Naive B cell (primary cell): ENCODE results near the gene PRR35. TPM values are rescaled to one million over a fixed set of nuclear protein-coding genes. Genes with fewer than 3 reads are reported as not detected.
A peak's percentile ranks its signal among the peaks of the same experiment; 100 is the strongest.

ENCODE experiments used
- ATAC-seq, 2 donors: fragments of 150-1000 bp; cut with Tn5 transposase; 2 replicates each; pipeline ENCODE4 v1.10.0; 2021; ENCODE audit warnings: low read depth in 2 of 2, mild to moderate bottlenecking in 2 of 2, moderate library complexity in 2 of 2
- DNase-seq: peaks from one replicate; pipeline ENCODE4 v3.0.0; 2022
- H3K27ac Mint-ChIP-seq, 6 donors: one replicate each; pipeline ENCODE4 v1.8.0; 2020 to 2022; ENCODE audit warnings: mild to moderate bottlenecking in 6 of 6, mixed read lengths in 6 of 6, moderate library complexity in 5 of 6, inconsistent platforms in 2 of 6
- H3K27me3 Mint-ChIP-seq, 3 donors: one replicate each; pipeline ENCODE4 v1.8.0; 2021 to 2022; ENCODE audit warnings: mixed read lengths in 3 of 3, mild to moderate bottlenecking in 1 of 3
- H3K36me3 Mint-ChIP-seq, 2 donors: one replicate each; pipeline ENCODE4 v1.8.0; 2020 to 2022; ENCODE audit warnings: mixed read lengths in 2 of 2, inconsistent platforms in 1 of 2, mild to moderate bottlenecking in 1 of 2
- H3K4me1 Mint-ChIP-seq, 3 donors: one replicate each; pipeline ENCODE4 v1.8.0; 2020 to 2022; ENCODE audit warnings: mixed read lengths in 3 of 3, inconsistent platforms in 1 of 3, mild to moderate bottlenecking in 1 of 3, moderate library complexity in 1 of 3
- H3K4me3 Mint-ChIP-seq, 8 donors: one replicate each; pipeline ENCODE4 v1.8.0; 2020 to 2022; ENCODE audit warnings: mild to moderate bottlenecking in 8 of 8, mixed read lengths in 8 of 8, moderate library complexity in 8 of 8, inconsistent platforms in 2 of 8
- H3K9me3 Mint-ChIP-seq, 7 donors: one replicate each; pipeline ENCODE4 v1.8.0; 2020 to 2022; ENCODE audit warnings: mixed read lengths in 7 of 7, mild to moderate bottlenecking in 5 of 7, inconsistent platforms in 2 of 7, moderate library complexity in 1 of 7
- polyA plus RNA-seq, 6 donors: library from polyadenylated mRNA; unstranded; fragments of 300-500 nt; fragmentation: Illumina TruSeq; gene quantifications; one replicate each; pipeline ENCODE4 v1.2.3, GENCODE V29; 2021; ENCODE audit warnings: low read depth in 6 of 6

Gene PRR35
- polyA plus RNA-seq, 6 donors from 2014 or later, result not detected

GRCh38 chr16:598823-599739 is 38.9 kb downstream of the PRR35 start:
- Mint-ChIP-seq H3K4me3 (no peak overlapping the region), H3K27me3 (no peaks in the 10 kb centered on the region), H3K36me3 (no peaks in the 10 kb centered on the region), H3K9me3 (no peaks in the 10 kb centered on the region), H3K4me1 (peaks cover 16 to 21% (median 17%) of the 10 kb centered on the region in 3 donors), H3K27ac (peak overlapping the region in 1 of 6 donors; percentile 11)
- ATAC-seq (no peak), DNase-seq (no peak)

GRCh38 chr16:600781-601180 is 40.6 kb downstream of the PRR35 start:
- Mint-ChIP-seq H3K27me3 (no peaks in the 10 kb centered on the region), H3K4me3 (peak overlapping the region in 1 of 8 donors; percentile 15), H3K36me3 (no peaks in the 10 kb centered on the region), H3K9me3 (peaks cover 0 to 5% (median 0%) of the 10 kb centered on the region in 7 donors), H3K27ac (no peak overlapping the region), H3K4me1 (peaks cover 16 to 18% (median 16%) of the 10 kb centered on the region in 3 donors)
- DNase-seq (no peak), ATAC-seq (no peak)

- Mint-ChIP-seq H3K36me3 (no peaks in the 10 kb centered on the region), H3K27me3 (no peaks in the 10 kb centered on the region), H3K27ac (peak overlapping the region in 1 of 6 donors; percentile 69), H3K4me3 (no peak overlapping the region), H3K4me1 (peaks cover 6 to 19% (median 13%) of the 10 kb centered on the region in 3 donors), H3K9me3 (peaks cover 0 to 5% (median 0%) of the 10 kb centered on the region in 7 donors)
- DNase-seq (no peak), ATAC-seq (no peak)
These were observed 43.7 kb downstream of the PRR35 start for GRCh38 chr16:603933-604332.

GRCh38 chr16:606656-607307 is 46.6 kb downstream of the PRR35 start:
- ATAC-seq (no peak), DNase-seq (no peak)
- Mint-ChIP-seq H3K9me3 (peaks cover 0 to 5% (median 0%) of the 10 kb centered on the region in 7 donors), H3K27ac (no peak overlapping the region), H3K27me3 (no peaks in the 10 kb centered on the region), H3K4me1 (peaks cover 19 to 33% (median 27%) of the 10 kb centered on the region in 3 donors), H3K36me3 (no peaks in the 10 kb centered on the region), H3K4me3 (no peak overlapping the region)

GRCh38 chr16:608019-608418 is 47.8 kb downstream of the PRR35 start:
- no peaks in the 10 kb centered on the region for H3K36me3 Mint-ChIP-seq
- H3K27me3 Mint-ChIP-seq, result no peaks in the 10 kb centered on the region
- DNase-seq, result no peak
- peak overlapping the region in 1 of 6 donors; percentile 7 for H3K27ac Mint-ChIP-seq
- peaks cover 18 to 31% (median 27%) of the 10 kb centered on the region in 3 donors for H3K4me1 Mint-ChIP-seq
- peaks cover 0 to 5% (median 0%) of the 10 kb centered on the region in 7 donors for H3K9me3 Mint-ChIP-seq
- ATAC-seq, result no peak
- no peak overlapping the region for H3K4me3 Mint-ChIP-seq

- H3K27ac Mint-ChIP-seq, result no peak overlapping the region
- no peak overlapping the region for H3K4me3 Mint-ChIP-seq
- peaks cover 21 to 22% (median 21%) of the 10 kb centered on the region in 3 donors for H3K4me1 Mint-ChIP-seq
- H3K9me3 Mint-ChIP-seq, result peaks cover 0 to 5% (median 0%) of the 10 kb centered on the region in 7 donors
- H3K27me3 Mint-ChIP-seq, result no peaks in the 10 kb centered on the region
- H3K36me3 Mint-ChIP-seq, result no peaks in the 10 kb centered on the region
- DNase-seq (no peak), ATAC-seq (no peak)
These were observed 49.1 kb downstream of the PRR35 start for GRCh38 chr16:609316-609715.

GRCh38 chr16:609984-610383 is 49.8 kb downstream of the PRR35 start:
- Mint-ChIP-seq H3K36me3 (no peaks in the 10 kb centered on the region), H3K27ac (no peak overlapping the region), H3K4me1 (peaks cover 25 to 27% (median 26%) of the 10 kb centered on the region in 3 donors), H3K27me3 (no peaks in the 10 kb centered on the region), H3K4me3 (no peak overlapping the region), H3K9me3 (peaks cover 0 to 4% (median 0%) of the 10 kb centered on the region in 7 donors)
- DNase-seq (no peak), ATAC-seq (no peak)

- peak overlapping the region in 3 of 6 donors; percentile 23 to 84 (median 82) for H3K27ac Mint-ChIP-seq
- H3K27me3 Mint-ChIP-seq, result no peaks in the 10 kb centered on the region
- peak overlapping the region in 1 of 8 donors; percentile 42 for H3K4me3 Mint-ChIP-seq
These were observed 50.6 kb downstream of the PRR35 start for GRCh38 chr16:610513-611381.

GRCh38 chr16:615122-615521 is 54.9 kb downstream of the PRR35 start:
- Mint-ChIP-seq H3K9me3 (peaks cover 0 to 1% (median 0%) of the 10 kb centered on the region in 7 donors), H3K36me3 (no peaks in the 10 kb centered on the region), H3K4me3 (no peak overlapping the region), H3K27ac (no peak overlapping the region), H3K4me1 (peaks cover 12 to 18% (median 14%) of the 10 kb centered on the region in 3 donors), H3K27me3 (no peaks in the 10 kb centered on the region)
- no peak for DNase-seq
- ATAC-seq, result no peak

More at GRCh38 chr16:610513-611381, 50.6 kb downstream of the PRR35 start:
- ATAC-seq (peak; percentile 38 to 54), DNase-seq (peak; percentile 31)
- H3K4me1 Mint-ChIP-seq, result peaks cover 27 to 30% (median 29%) of the 10 kb centered on the region in 3 donors
- H3K9me3 Mint-ChIP-seq, result peaks cover 0 to 1% (median 0%) of the 10 kb centered on the region in 7 donors
- no peaks in the 10 kb centered on the region for H3K36me3 Mint-ChIP-seq

Other genes with a start within 250 kb of the PRR35 start
- gene AXIN1, start 207.7 kb upstream of the PRR35 start, polyA plus RNA-seq, result 1 to 10 TPM in 5 of 6 donors, under 1 TPM in 1; 0.93 to 2.7 (median 1.9) TPM
- gene MRPL28, start 189.9 kb upstream of the PRR35 start, polyA plus RNA-seq, result 10 to 100 TPM; 60.1 to 76.8 (median 65.7) TPM
- 10 to 100 TPM in 5 of 6 donors, 1 to 10 TPM in 1; 7.1 to 24.3 (median 17.2) TPM for gene PGAP6, start 178.4 kb upstream of the PRR35 start, polyA plus RNA-seq
- 100 to 1,000 TPM in 1 of 6 donors, 10 to 100 TPM in 5; 56.9 to 104 (median 65.1) TPM for gene NME4, start 163.2 kb upstream of the PRR35 start, polyA plus RNA-seq
- 1 to 10 TPM; 3.8 to 9.4 (median 5.2) TPM for gene DECR2, start 158.5 kb upstream of the PRR35 start, polyA plus RNA-seq
- 1 to 10 TPM; 1.0 to 4.8 (median 1.9) TPM for gene RAB11FIP3, start 134.7 kb upstream of the PRR35 start, polyA plus RNA-seq
- gene CAPN15, start 32.7 kb upstream of the PRR35 start, polyA plus RNA-seq, result 10 to 100 TPM in 1 of 6 donors, 1 to 10 TPM in 5; 4.3 to 11.0 (median 5.0) TPM
- gene NHLRC4, start 6.6 kb downstream of the PRR35 start, polyA plus RNA-seq, result 1 to 10 TPM in 4 of 6 donors, under 1 TPM in 2; 0.90 to 3.4 (median 1.9) TPM
- 10 to 100 TPM in 5 of 6 donors, 1 to 10 TPM in 1; 4.5 to 22.2 (median 12.7) TPM for gene PIGQ, start 9.6 kb downstream of the PRR35 start, polyA plus RNA-seq
- 10 to 100 TPM in 2 of 6 donors, 1 to 10 TPM in 4; 6.8 to 14.5 (median 9.4) TPM for gene RAB40C, start 29.7 kb downstream of the PRR35 start, polyA plus RNA-seq
- not detected for gene WFIKKN1, start 70.6 kb downstream of the PRR35 start, polyA plus RNA-seq
- gene METTL26, start 75.9 kb downstream of the PRR35 start, polyA plus RNA-seq, result 10 to 100 TPM; 66.3 to 87.6 (median 84.9) TPM
- gene MCRIP2, start 81.4 kb downstream of the PRR35 start, polyA plus RNA-seq, result 10 to 100 TPM; 20.8 to 46.6 (median 22.7) TPM
- 1 to 10 TPM in 2 of 6 donors, under 1 TPM in 3, not detected in 1; 0.75 to 2.3 (median 0.90) TPM for gene WDR90, start 89.0 kb downstream of the PRR35 start, polyA plus RNA-seq
- gene RHOT2, start 107.7 kb downstream of the PRR35 start, polyA plus RNA-seq, result 10 to 100 TPM; 22.1 to 49.1 (median 35.0) TPM
- not detected for gene RHBDL1, start 115.3 kb downstream of the PRR35 start, polyA plus RNA-seq
- 100 to 1,000 TPM; 121 to 180 (median 128) TPM for gene STUB1, start 120.0 kb downstream of the PRR35 start, polyA plus RNA-seq
- 10 to 100 TPM; 38.1 to 62.6 (median 40.0) TPM for gene JMJD8, start 123.9 kb downstream of the PRR35 start, polyA plus RNA-seq
- 10 to 100 TPM in 4 of 6 donors, 1 to 10 TPM in 2; 4.6 to 16.2 (median 11.4) TPM for gene WDR24, start 130.0 kb downstream of the PRR35 start, polyA plus RNA-seq
- gene FBXL16, start 145.4 kb downstream of the PRR35 start, polyA plus RNA-seq, result 1 to 10 TPM in 1 of 6 donors, under 1 TPM in 4, not detected in 1; 0.23 to 7.9 (median 0.56) TPM
- 10 to 100 TPM in 1 of 6 donors, 1 to 10 TPM in 4, not detected in 1; 4.0 to 10.2 (median 6.2) TPM for gene METRN, start 154.7 kb downstream of the PRR35 start, polyA plus RNA-seq
- 10 to 100 TPM; 21.5 to 62.0 (median 38.0) TPM for gene ANTKMT, start 160.8 kb downstream of the PRR35 start, polyA plus RNA-seq
- under 1 TPM in 2 of 6 donors, not detected in 4; 0.41 to 0.95 TPM for gene CCDC78, start 166.0 kb downstream of the PRR35 start, polyA plus RNA-seq
- 1 to 10 TPM; 1.5 to 8.5 (median 2.9) TPM for gene HAGHL, start 166.7 kb downstream of the PRR35 start, polyA plus RNA-seq
- gene CIAO3, start 180.6 kb downstream of the PRR35 start, polyA plus RNA-seq, result 10 to 100 TPM; 14.1 to 29.6 (median 20.5) TPM
- gene MSLN, start 200.3 kb downstream of the PRR35 start, polyA plus RNA-seq, result not detected
- gene RPUSD1, start 228.0 kb downstream of the PRR35 start, polyA plus RNA-seq, result 10 to 100 TPM; 24.5 to 43.9 (median 33.7) TPM
- 1 to 10 TPM; 3.4 to 8.4 (median 4.6) TPM for gene CHTF18, start 228.2 kb downstream of the PRR35 start, polyA plus RNA-seq
- not detected for gene GNG13, start 240.3 kb downstream of the PRR35 start, polyA plus RNA-seq